Measurements from ENCODE around the gene LSM5. TPM values are rescaled to one million over a fixed set of nuclear protein-coding genes. Genes with fewer than 3 reads are reported as not detected.

LSM5 gene
- total and polyA plus RNA-seq, 7 experiments from 2014 or later, result 21.5 to 165 (median 43.5) TPM

GRCh38 chr7:32533276-32534029 is 43.3 kb upstream of the LSM5 start:
- Mint-ChIP-seq H3K36me3 (peaks cover 0 to 18% (median 5%) of the 10 kb centered on the region in 5 donors), H3K9me3 (no peaks in the 10 kb centered on the region), H3K27me3 (no peaks in the 10 kb centered on the region), H3K27ac (peak overlapping the region in 2 of 9 donors; percentile 49 to 51), H3K4me3 (no peak overlapping the region), H3K4me1 (peaks cover 3 to 64% (median 37%) of the 10 kb centered on the region in 7 donors)
- intact Hi-C loops (cut with micrococcal nuclease), result loop anchor here in 1 of 2 donors (5.0 kb wide), 1 partner anchor 36 kb away; the partner anchor contains the start of gene AVL9
- no peak for DNase-seq
- Histone ChIP-seq H3K36me3 (ENCODE audit: control insufficient read depth in 2 of 3, insufficient read depth in 3 of 3, low read length in 3 of 3) (peaks cover 0 to 6% (median 0%) of the 10 kb centered on the region in 3 experiments), H3K9me3 (ENCODE audit: control insufficient read depth in 2 of 3, low read length in 3 of 3) (no peaks in the 10 kb centered on the region), H3K4me3 (ENCODE audit: low read length) (no peak overlapping the region), H3K4me1 (ENCODE audit: control insufficient read depth in 2 of 2, insufficient read depth in 2 of 2, low read length in 2 of 2) (no peaks in the 10 kb centered on the region), H3K27ac (ENCODE audit: low read depth, low read length) (no peak overlapping the region), H3K27me3 (ENCODE audit: control insufficient read depth in 2 of 2, insufficient read depth in 2 of 2, low read length in 2 of 2) (no peaks in the 10 kb centered on the region)
- ChIA-PET CTCF (no interaction called here), POLR2A (interaction anchor here (1.2 kb wide), 1 partner anchor 38 kb away, joined by 3 read pairs; the partner anchor contains the start of gene AVL9)
- no peak for ATAC-seq

- Histone ChIP-seq H3K9me3 (ENCODE audit: control insufficient read depth in 2 of 3, low read length in 3 of 3) (no peaks in the 10 kb centered on the region), H3K4me1 (ENCODE audit: control insufficient read depth in 2 of 2, insufficient read depth in 2 of 2, low read length in 2 of 2) (no peaks in the 10 kb centered on the region), H3K27me3 (ENCODE audit: control insufficient read depth in 2 of 2, insufficient read depth in 2 of 2, low read length in 2 of 2) (no peaks in the 10 kb centered on the region), H3K27ac (ENCODE audit: low read depth, low read length) (no peak overlapping the region), H3K36me3 (ENCODE audit: control insufficient read depth in 2 of 3, insufficient read depth in 3 of 3, low read length in 3 of 3) (peaks cover 0 to 6% (median 0%) of the 10 kb centered on the region in 3 experiments), H3K4me3 (ENCODE audit: low read length) (no peak overlapping the region)
- intact Hi-C loops (cut with micrococcal nuclease), result loop anchor here in 1 of 2 donors (5.0 kb wide), 1 partner anchor 35 kb away; the partner anchor contains the start of gene AVL9
- ATAC-seq, result no peak
- Mint-ChIP-seq H3K27ac (no peak overlapping the region), H3K36me3 (peaks cover 0 to 17% (median 10%) of the 10 kb centered on the region in 5 donors), H3K9me3 (no peaks in the 10 kb centered on the region), H3K27me3 (no peaks in the 10 kb centered on the region), H3K4me3 (no peak overlapping the region), H3K4me1 (peaks cover 7 to 70% (median 42%) of the 10 kb centered on the region in 7 donors)
- DNase-seq, result no peak
- ChIA-PET POLR2A (no interaction called here), CTCF (interaction anchor here (0.9 kb wide), 1 partner anchor 33 kb away, joined by 3 read pairs; no protein-coding TSS in a partner anchor)
Observed at GRCh38 chr7:32532716-32533115, 42.5 kb upstream of the LSM5 start.

- Histone ChIP-seq H3K4me3 (ENCODE audit: low read length) (no peak overlapping the region), H3K27me3 (ENCODE audit: control insufficient read depth in 2 of 2, insufficient read depth in 2 of 2, low read length in 2 of 2) (no peaks in the 10 kb centered on the region), H3K27ac (ENCODE audit: low read depth, low read length) (no peak overlapping the region), H3K4me1 (ENCODE audit: control insufficient read depth in 2 of 2, insufficient read depth in 2 of 2, low read length in 2 of 2) (no peaks in the 10 kb centered on the region), H3K36me3 (ENCODE audit: control insufficient read depth in 2 of 3, insufficient read depth in 3 of 3, low read length in 3 of 3) (peaks cover 0 to 6% (median 0%) of the 10 kb centered on the region in 3 experiments), H3K9me3 (ENCODE audit: control insufficient read depth in 2 of 3, low read length in 3 of 3) (no peaks in the 10 kb centered on the region)
- no peak overlapping the region for H3K27ac Mint-ChIP-seq
- peaks cover 0 to 17% (median 10%) of the 10 kb centered on the region in 5 donors for H3K36me3 Mint-ChIP-seq
- H3K4me1 Mint-ChIP-seq, result peaks cover 7 to 76% (median 48%) of the 10 kb centered on the region in 7 donors
- H3K4me3 Mint-ChIP-seq, result no peak overlapping the region
- ATAC-seq (no peak), DNase-seq (no peak)
- POLR2A ChIA-PET, result no interaction called here
- H3K27me3 Mint-ChIP-seq, result no peaks in the 10 kb centered on the region
- H3K9me3 Mint-ChIP-seq, result no peaks in the 10 kb centered on the region
- intact Hi-C loops (cut with micrococcal nuclease), result loop anchor here in 1 of 2 donors (5.0 kb wide), 1 partner anchor 35 kb away; the partner anchor contains the start of gene AVL9
- CTCF ChIA-PET, result interaction anchor here (0.9 kb wide), 1 partner anchor 32 kb away, joined by 3 read pairs; no protein-coding TSS in a partner anchor
Observed at GRCh38 chr7:32532086-32532485, 41.9 kb upstream of the LSM5 start.

- Mint-ChIP-seq H3K36me3 (peaks cover 0 to 17% (median 10%) of the 10 kb centered on the region in 5 donors), H3K27me3 (no peaks in the 10 kb centered on the region), H3K9me3 (no peaks in the 10 kb centered on the region), H3K4me3 (no peak overlapping the region), H3K27ac (no peak overlapping the region), H3K4me1 (peaks cover 7 to 74% (median 46%) of the 10 kb centered on the region in 7 donors)
- intact Hi-C loops (cut with micrococcal nuclease), result loop anchor here in 1 of 2 donors (5.0 kb wide), 1 partner anchor 34 kb away; the partner anchor contains the start of gene AVL9
- ChIA-PET CTCF (no interaction called here), POLR2A (no interaction called here)
- Histone ChIP-seq H3K4me1 (ENCODE audit: control insufficient read depth in 2 of 2, insufficient read depth in 2 of 2, low read length in 2 of 2) (no peaks in the 10 kb centered on the region), H3K9me3 (ENCODE audit: control insufficient read depth in 2 of 3, low read length in 3 of 3) (no peaks in the 10 kb centered on the region), H3K27ac (ENCODE audit: low read depth, low read length) (no peak overlapping the region), H3K27me3 (ENCODE audit: control insufficient read depth in 2 of 2, insufficient read depth in 2 of 2, low read length in 2 of 2) (no peaks in the 10 kb centered on the region), H3K4me3 (ENCODE audit: low read length) (no peak overlapping the region), H3K36me3 (ENCODE audit: control insufficient read depth in 2 of 3, insufficient read depth in 3 of 3, low read length in 3 of 3) (peaks cover 0 to 6% (median 0%) of the 10 kb centered on the region in 3 experiments)
- DNase-seq (no peak), ATAC-seq (no peak)
Observed at GRCh38 chr7:32531402-32531801, 41.2 kb upstream of the LSM5 start.

GRCh38 chr7:32525839-32526238 is 35.7 kb upstream of the LSM5 start:
- Mint-ChIP-seq H3K36me3 (peaks cover 6 to 25% (median 22%) of the 10 kb centered on the region in 5 donors), H3K4me1 (peaks cover 4 to 64% (median 46%) of the 10 kb centered on the region in 7 donors), H3K27ac (no peak overlapping the region), H3K27me3 (no peaks in the 10 kb centered on the region), H3K4me3 (no peak overlapping the region), H3K9me3 (peaks cover 0 to 12% (median 0%) of the 10 kb centered on the region in 11 donors)
- H3K36me3 ChIP-seq (ENCODE audit: control insufficient read depth in 2 of 3, insufficient read depth in 3 of 3, low read length in 3 of 3), result no peaks in the 10 kb centered on the region
- no peaks in the 10 kb centered on the region for H3K9me3 ChIP-seq (ENCODE audit: control insufficient read depth in 2 of 3, low read length in 3 of 3)
- no peaks in the 10 kb centered on the region for H3K4me1 ChIP-seq (ENCODE audit: control insufficient read depth in 2 of 2, insufficient read depth in 2 of 2, low read length in 2 of 2)
- no peak overlapping the region for H3K27ac ChIP-seq (ENCODE audit: low read depth, low read length)
- no peaks in the 10 kb centered on the region for H3K27me3 ChIP-seq (ENCODE audit: control insufficient read depth in 2 of 2, insufficient read depth in 2 of 2, low read length in 2 of 2)
- intact Hi-C loops (cut with micrococcal nuclease), result no loop called here
- POLR2A ChIA-PET, result interaction anchor here (0.6 kb wide), 1 partner anchor 26 kb away, joined by 3 read pairs; no protein-coding TSS in a partner anchor
- ATAC-seq (no peak), DNase-seq (no peak)
- CTCF ChIA-PET, result no interaction called here
- no peak overlapping the region for H3K4me3 ChIP-seq (ENCODE audit: low read length)

- Histone ChIP-seq H3K4me3 (ENCODE audit: low read length) (no peak overlapping the region), H3K27me3 (ENCODE audit: control insufficient read depth in 2 of 2, insufficient read depth in 2 of 2, low read length in 2 of 2) (no peaks in the 10 kb centered on the region), H3K9me3 (ENCODE audit: control insufficient read depth in 2 of 3, low read length in 3 of 3) (no peaks in the 10 kb centered on the region), H3K4me1 (ENCODE audit: control insufficient read depth in 2 of 2, insufficient read depth in 2 of 2, low read length in 2 of 2) (no peaks in the 10 kb centered on the region), H3K36me3 (ENCODE audit: control insufficient read depth in 2 of 3, insufficient read depth in 3 of 3, low read length in 3 of 3) (no peaks in the 10 kb centered on the region), H3K27ac (ENCODE audit: low read depth, low read length) (no peak overlapping the region)
- no peak overlapping the region for H3K4me3 Mint-ChIP-seq
- DNase-seq (no peak), ATAC-seq (no peak)
- POLR2A ChIA-PET, result no interaction called here
- peaks cover 8 to 37% (median 32%) of the 10 kb centered on the region in 5 donors for H3K36me3 Mint-ChIP-seq
- peaks cover 0 to 19% (median 2%) of the 10 kb centered on the region in 11 donors for H3K9me3 Mint-ChIP-seq
- H3K27ac Mint-ChIP-seq, result no peak overlapping the region
- H3K27me3 Mint-ChIP-seq, result no peaks in the 10 kb centered on the region
- peaks cover 4 to 69% (median 51%) of the 10 kb centered on the region in 7 donors for H3K4me1 Mint-ChIP-seq
- CTCF ChIA-PET, result no interaction called here
- intact Hi-C loops (cut with micrococcal nuclease), result no loop called here
Observed at GRCh38 chr7:32524631-32525030, 34.5 kb upstream of the LSM5 start.

Data from naive thymus-derived CD4-positive, alpha-beta T cell (primary cell).